DOHH2 (cell line): ENCODE measurements around the gene DLGAP1.

Source experiments
- CTCF ChIP-seq: fragments of 200-600 bp; sonication (generic); IDR thresholded peaks from one replicate; pipeline ENCODE4 v1.5.1; 2014; ENCODE audit warnings: antibody characterized with exemption, mild to moderate bottlenecking, low read depth, low read length; ENCODE audit not compliant: poor library complexity, severe bottlenecking
- EZH2phosphoT487 ChIP-seq: fragments of 200-600 bp; sonication (generic); IDR thresholded peaks from 2 replicates; pipeline ENCODE4 v1.6.1; 2017; ENCODE audit warnings: borderline replicate concordance, mild to moderate bottlenecking, antibody characterized with exemption, low read length, moderate library complexity, mixed read lengths

GRCh38 chr18:4126939-4127338 lies 328.2 kb downstream of the DLGAP1 start:
- no peak for TF ChIP-seq CTCF
- TF ChIP-seq EZH2phosphoT487 = no peak
